K562 (cell line): ENCODE measurements around the gene DAGLA. TPM values are rescaled to one million over a fixed set of nuclear protein-coding genes. Genes with fewer than 3 reads are reported as not detected.

Source experiments
- ATAC-seq: fragments of 200-7000 bp; cut with Tn5 transposase; 3 replicates; pipeline ENCODE4 v1.9.1; 2020; ENCODE audit warnings: moderate library complexity
- BruUV-seq: library from RNA; stranded (reverse); fragments of 400-500 nt; replicated peaks from 2 replicates; lab custom pipeline; 2021; lab: Mats Ljungman, UMichigan
- CTCF ChIA-PET: fragments of 300-600 bp; formaldehyde crosslinking; extraction: SDS; loops from one replicate; lab custom pipeline; 2021; ENCODE audit warnings: low intra/inter-chr PET ratio; lab: Yijun Ruan, JAX
- POLR2A ChIA-PET: fragments of 300-600, 350-650 bp; sonication (Branson Sonifier 250); formaldehyde crosslinking; extraction: SDS; loops from one replicate; lab custom pipeline; 2021; ENCODE audit warnings: antibody characterized with exemption, inconsistent platforms; lab: Yijun Ruan, JAX
- DNase-seq, 4 experiments: peaks; one replicate each; pipeline versions ENCODE4 v3.0.0 to v3.0.0-alpha.2; 2011 to 2018; ENCODE audit warnings: low spot score in 3 of 4, mixed read lengths in 3 of 4; ENCODE audit errors: extremely low read depth in 1 of 4
- FAIRE-seq: peaks from 2 replicates; lab custom pipeline; 2011; peaks lifted over from hg19 to GRCh38; lab: Jason Lieb, UNC
- H2AFZ ChIP-seq: 2 replicates; pipeline ENCODE4 v1.6.0; 2011; ENCODE audit warnings: low read depth, low read length, control low read depth, inconsistent platforms
- H3K27ac ChIP-seq: fragments of 200-600 bp; 3 replicates; pipeline ENCODE4 v1.8.0; 2011; ENCODE audit warnings: low read depth, mild to moderate bottlenecking, control low read depth, inconsistent platforms, low read length, moderate library complexity, mixed read lengths; ENCODE audit errors: extremely low read depth
- H3K27me3 ChIP-seq, 2 experiments: fragments of 300-600 bp in 1 of 2; 2 replicates in 1 of 2; 3 replicates in 1 of 2; pipeline versions ENCODE4 v1.6.0 to v1.8.0; 2011; ENCODE audit warnings: inconsistent platforms in 2 of 2, low read length in 2 of 2, mild to moderate bottlenecking in 1 of 2, mixed read lengths in 1 of 2, moderate library complexity in 1 of 2; ENCODE audit not compliant: control insufficient read depth in 2 of 2, insufficient read depth in 2 of 2
- H3K36me3 ChIP-seq: fragments of 300-600 bp; 3 replicates; pipeline ENCODE4 v1.8.0; 2011; ENCODE audit warnings: mild to moderate bottlenecking, low read length, inconsistent platforms; ENCODE audit not compliant: control insufficient read depth, insufficient read depth
- H3K4me1 ChIP-seq, 2 experiments: fragments of 200-600 bp in 1 of 2; replicated peaks in 1 of 2; 2 replicates in 1 of 2; 3 replicates in 1 of 2; pipeline versions ENCODE4 v1.5.1 to v1.8.0; 2011; ENCODE audit warnings: inconsistent platforms in 2 of 2, low read length in 2 of 2, mild to moderate bottlenecking in 1 of 2, mixed read lengths in 1 of 2, moderate library complexity in 1 of 2; ENCODE audit not compliant: control insufficient read depth in 2 of 2, insufficient read depth in 2 of 2
- H3K4me2 ChIP-seq: 2 replicates; pipeline ENCODE4 v1.6.1; 2011; ENCODE audit warnings: low read length, control low read depth, inconsistent platforms, mixed read lengths; ENCODE audit not compliant: insufficient read depth
- H3K4me3 ChIP-seq: fragments of 200-600 bp; sonication (generic), shearing (Covaris generic); 2 replicates; pipeline ENCODE4 v1.5.1; 2016; ENCODE audit warnings: control low read depth, inconsistent platforms
- H3K79me2 ChIP-seq: fragments of 200-600 bp; 3 replicates; pipeline ENCODE4 v1.8.0; 2011; ENCODE audit warnings: low read length, inconsistent platforms; ENCODE audit not compliant: control insufficient read depth, insufficient read depth
- H3K9ac ChIP-seq, 2 experiments: 2 replicates each; pipeline versions ENCODE4 v1.6.0 to v1.6.1; 2011; ENCODE audit warnings: low read depth in 2 of 2, low read length in 2 of 2, control low read depth in 1 of 2, inconsistent platforms in 1 of 2, mild to moderate bottlenecking in 1 of 2, mixed read lengths in 1 of 2; ENCODE audit not compliant: insufficient read depth in 1 of 2
- H3K9me1 ChIP-seq: one replicate; pipeline ENCODE4 v1.6.0; 2011; ENCODE audit warnings: inconsistent platforms, mild to moderate bottlenecking, low read length, moderate library complexity; ENCODE audit not compliant: control insufficient read depth, insufficient read depth
- H3K9me3 ChIP-seq: replicated peaks from 2 replicates; pipeline ENCODE4 v1.5.1; 2011; ENCODE audit warnings: low read depth, low read length, inconsistent platforms; ENCODE audit not compliant: control insufficient read depth, insufficient read depth
- H4K20me1 ChIP-seq: replicated peaks from 2 replicates; pipeline ENCODE4 v1.6.1; 2011; ENCODE audit warnings: low read length, inconsistent platforms, mixed read lengths; ENCODE audit not compliant: control insufficient read depth, insufficient read depth
- CREM ChIP-seq: IDR thresholded peaks from 2 replicates; pipeline ENCODE4 v1.6.1; 2014; ENCODE audit warnings: antibody characterized with exemption, low read depth
- MED1 ChIP-seq: sonication (generic); formaldehyde crosslinking; IDR thresholded peaks from 2 replicates; pipeline ENCODE4 v1.8.1; 2023; ENCODE audit warnings: missing genetic modification reagents, borderline replicate concordance
- PKNOX1 ChIP-seq: fragments of 450-650 bp; IDR thresholded peaks from 2 replicates; pipeline ENCODE4 v1.6.1; 2016
- PRPF4 ChIP-seq: fragments of 200-400 bp; formaldehyde crosslinking; IDR thresholded peaks from one replicate; pipeline ENCODE4 v1.6.1; 2017; ENCODE audit warnings: low read length, low read depth, mild to moderate bottlenecking; ENCODE audit not compliant: insufficient read depth, poor library complexity, severe bottlenecking
- RBM39 ChIP-seq: fragments of 200-400 bp; formaldehyde crosslinking; optimal IDR thresholded peaks from 2 replicates; pipeline ENCODE3; 2018; ENCODE audit warnings: low read depth, low read length
- ZNF121 ChIP-seq: sonication (generic); formaldehyde crosslinking; conservative IDR thresholded peaks from 2 replicates; pipeline ENCODE4 v1.8.0; 2022; ENCODE audit warnings: missing genetic modification reagents
- ZNF23 ChIP-seq: fragments of 250-450 bp; sonication (Bioruptor Pico); IDR thresholded peaks from 2 replicates; pipeline ENCODE4 v1.4.0; 2020; ENCODE audit warnings: mild to moderate bottlenecking
- ZNF384 ChIP-seq: IDR thresholded peaks from 2 replicates; pipeline ENCODE4 v1.6.1; 2012; ENCODE audit warnings: low read depth, low read length, improper control_type of control experiment
- ZNF586 ChIP-seq: fragments of 450-650 bp; formaldehyde crosslinking; conservative IDR thresholded peaks from 2 replicates; pipeline ENCODE4 v1.4.0; 2020; ENCODE audit warnings: mild to moderate bottlenecking, moderate library complexity
- ZNF589 ChIP-seq: fragments of 200-800 bp; sonication (Bioruptor generic); IDR thresholded peaks from 2 replicates; pipeline ENCODE4 v1.6.1; 2016; ENCODE audit warnings: low read depth, missing genetic modification characterization, missing compliant biosample characterization
- ZSCAN29 ChIP-seq: fragments of 450-650 bp; IDR thresholded peaks from 2 replicates; pipeline ENCODE4 v1.6.1; 2017
- WGBS: fragments of 100-300 bp; shearing (Covaris generic); methylation state at CpG from one replicate; pipeline ENCODE4 v1.1.6; 2016; ENCODE audit warnings: low coverage, mixed read lengths; ENCODE audit not compliant: insufficient coverage; ENCODE audit errors: missing lambda C conversion rate; 5-methylcytosine and 5-hydroxymethylcytosine counted together
- in situ Hi-C: fragments of 300-500 bp; cut with MboI; formaldehyde crosslinking; loops from 4 replicates; pipeline ENCODE4 v1.15.0; 2018; ENCODE audit warnings: inconsistent platforms, mixed read lengths
- intact Hi-C: fragments of 100-400 bp; cut with micrococcal nuclease; formaldehyde crosslinking; loops from 2 replicates; pipeline ENCODE4 v1.14.2; 2022
- polyA plus RNA-seq, 8 experiments: library from polyadenylated mRNA; depleted of rRNA in 4 of 8; stranded (reverse) in 5 of 8; unstranded in 3 of 8; fragments of >200 nt; fragmentation: Nextera tagmentation in 2 of 8; fragmentation: Illumina TruSeq in 1 of 8; extraction: Ambion mirVana in 2 of 8; extraction: Trizol in 1 of 8; gene quantifications; 2 replicates each; pipeline versions ENCODE4 v1.2.1 to v1.2.3, GENCODE V29; 2011 to 2014; ENCODE audit warnings: inconsistent platforms in 1 of 8, missing spikeins in 1 of 8
- total RNA-seq, 7 experiments: library from RNA; depleted of rRNA in 6 of 7; stranded (reverse); fragments of >200 nt in 6 of 7; fragmentation: Illumina TruSeq in 2 of 7; extraction: Trizol in 2 of 7; gene quantifications; 2 replicates each; pipeline versions ENCODE4 v1.2.1 to v1.2.3, GENCODE V29; 2011 to 2021; ENCODE audit warnings: low replicate concordance in 1 of 7
- TF ChIP-seq, protein P1 (sequence below), 3 experiments: IDR thresholded peaks in 2 of 3; conservative IDR thresholded peaks in 1 of 3; 2 replicates each; pipeline ENCODE4 v1.5.1; 2011 to 2012; ENCODE audit warnings: low read length in 3 of 3, mild to moderate bottlenecking in 3 of 3, control low read depth in 2 of 3, improper control_type of control experiment in 1 of 3, inconsistent platforms in 1 of 3, low read depth in 1 of 3, mixed read lengths in 1 of 3, moderate library complexity in 1 of 3; ENCODE audit not compliant: insufficient read depth in 2 of 3
- TF ChIP-seq, protein P2 (sequence below): fragments of 450-650 bp; formaldehyde crosslinking; IDR thresholded peaks from 2 replicates; pipeline ENCODE4 v1.4.0; 2022; ENCODE audit warnings: mild to moderate bottlenecking, moderate library complexity
- TF ChIP-seq, protein P3 (sequence below): fragments of 450-650 bp; formaldehyde crosslinking; conservative IDR thresholded peaks from 2 replicates; pipeline ENCODE4 v1.4.0; 2022; ENCODE audit warnings: mild to moderate bottlenecking, missing genetic modification characterization

DAGLA gene
- total and polyA plus RNA-seq, 9 of the 15 experiments (the other 6 are each of a cell fraction or from before 2014, with no cell fraction given), result 0.03 to 0.16 (median 0.04) TPM; not detected in 4

DNA sequence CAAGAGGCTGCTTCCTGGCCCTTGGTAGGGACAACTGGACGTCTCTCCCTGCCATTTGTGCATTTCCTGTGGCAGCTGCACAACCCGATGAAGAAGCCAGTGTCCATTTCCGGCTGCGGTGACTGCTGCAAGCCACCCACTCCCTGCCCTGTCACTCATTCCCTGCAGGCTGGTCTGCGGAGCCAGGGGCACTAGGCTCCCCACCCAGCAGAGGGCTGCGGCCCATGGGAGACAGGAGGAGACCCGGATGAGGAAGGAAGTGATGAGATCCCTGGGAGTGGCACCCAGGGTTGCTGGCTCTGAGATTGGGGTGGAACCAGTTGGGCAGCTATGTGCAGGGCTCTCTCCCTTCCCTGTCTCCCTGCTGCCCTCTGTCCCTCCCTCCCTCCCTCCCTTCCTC, 62.2 kb downstream of the DAGLA start (continued):
- TF ChIP-seq PKNOX1, result peak; percentile 89

- H3K4me2 ChIP-seq, result no peak overlapping the region; the same call in 1 of the 2 replicates
- in situ Hi-C loops, result no loop called here
- H2AFZ ChIP-seq, result peak overlapping the region; percentile 47; the same call in 1 of the 2 replicates
- H4K20me1 ChIP-seq, result no peaks in the 10 kb centered on the region
- H3K4me1 ChIP-seq, result peaks cover 17 to 76% of the 10 kb centered on the region in 2 experiments
- no peaks in the 10 kb centered on the region for H3K27me3 ChIP-seq
- 27% methylated on average over 34 of the region's 42 CpGs for WGBS
- no peaks in the 10 kb centered on the region for H3K79me2 ChIP-seq
- CTCF ChIA-PET, result no interaction called here
- no peak overlapping the region for H3K4me3 ChIP-seq
- peak overlapping the region in 1 of 2 experiments; percentile 82; a peak in 2 of 4 replicates for H3K9ac ChIP-seq
- intact Hi-C loops, result no loop called here
- DNase-seq, result peak; percentile 42 to 77 (median 60)
- H3K27ac ChIP-seq, result no peak overlapping the region
- H3K9me1 ChIP-seq, result no peaks in the 10 kb centered on the region
- ATAC-seq, result peak; percentile 66
- H3K9me3 ChIP-seq, result no peaks in the 10 kb centered on the region
- H3K36me3 ChIP-seq, result no peaks in the 10 kb centered on the region
- BruUV-seq, result no TSS peak
- POLR2A ChIA-PET, result interaction anchor here (0.6 to 1.7 kb wide), 4 partner anchors 13 to 49 kb away, joined by 3 to 7 read pairs (median 6); partner anchors contain the start of genes FEN1 and TMEM258
- FAIRE-seq, result no peak
- TF ChIP-seq, protein P1, sequence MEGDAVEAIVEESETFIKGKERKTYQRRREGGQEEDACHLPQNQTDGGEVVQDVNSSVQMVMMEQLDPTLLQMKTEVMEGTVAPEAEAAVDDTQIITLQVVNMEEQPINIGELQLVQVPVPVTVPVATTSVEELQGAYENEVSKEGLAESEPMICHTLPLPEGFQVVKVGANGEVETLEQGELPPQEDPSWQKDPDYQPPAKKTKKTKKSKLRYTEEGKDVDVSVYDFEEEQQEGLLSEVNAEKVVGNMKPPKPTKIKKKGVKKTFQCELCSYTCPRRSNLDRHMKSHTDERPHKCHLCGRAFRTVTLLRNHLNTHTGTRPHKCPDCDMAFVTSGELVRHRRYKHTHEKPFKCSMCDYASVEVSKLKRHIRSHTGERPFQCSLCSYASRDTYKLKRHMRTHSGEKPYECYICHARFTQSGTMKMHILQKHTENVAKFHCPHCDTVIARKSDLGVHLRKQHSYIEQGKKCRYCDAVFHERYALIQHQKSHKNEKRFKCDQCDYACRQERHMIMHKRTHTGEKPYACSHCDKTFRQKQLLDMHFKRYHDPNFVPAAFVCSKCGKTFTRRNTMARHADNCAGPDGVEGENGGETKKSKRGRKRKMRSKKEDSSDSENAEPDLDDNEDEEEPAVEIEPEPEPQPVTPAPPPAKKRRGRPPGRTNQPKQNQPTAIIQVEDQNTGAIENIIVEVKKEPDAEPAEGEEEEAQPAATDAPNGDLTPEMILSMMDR (IDR thresholded peaks at IDR 0.05 in 2 of 3, conservative IDR thresholded peaks at IDR 0.05 in 1 of 3; ENCODE audit: insufficient read depth in 2 of 3, low read depth in 1 of 3, low read length in 3 of 3), result peak; percentile 10 to 39 (median 20); a peak in 3 of 6 replicates
- TF ChIP-seq ZNF23, result no peak
- no peak for TF ChIP-seq ZNF384
- TF ChIP-seq ZNF586 (CRISPR knock-in tag), result no peak
- no peak for TF ChIP-seq MED1
- no peak for TF ChIP-seq RBM39
- no peak for TF ChIP-seq ZNF121 (CRISPR knock-in tag)
- no peak for TF ChIP-seq ZSCAN29
- TF ChIP-seq, protein P2, sequence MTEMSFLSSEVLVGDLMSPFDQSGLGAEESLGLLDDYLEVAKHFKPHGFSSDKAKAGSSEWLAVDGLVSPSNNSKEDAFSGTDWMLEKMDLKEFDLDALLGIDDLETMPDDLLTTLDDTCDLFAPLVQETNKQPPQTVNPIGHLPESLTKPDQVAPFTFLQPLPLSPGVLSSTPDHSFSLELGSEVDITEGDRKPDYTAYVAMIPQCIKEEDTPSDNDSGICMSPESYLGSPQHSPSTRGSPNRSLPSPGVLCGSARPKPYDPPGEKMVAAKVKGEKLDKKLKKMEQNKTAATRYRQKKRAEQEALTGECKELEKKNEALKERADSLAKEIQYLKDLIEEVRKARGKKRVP (CRISPR knock-in tag), result no peak
- no peak for TF ChIP-seq ZNF589 (CRISPR knock-in tag)
- TF ChIP-seq, protein P3, sequence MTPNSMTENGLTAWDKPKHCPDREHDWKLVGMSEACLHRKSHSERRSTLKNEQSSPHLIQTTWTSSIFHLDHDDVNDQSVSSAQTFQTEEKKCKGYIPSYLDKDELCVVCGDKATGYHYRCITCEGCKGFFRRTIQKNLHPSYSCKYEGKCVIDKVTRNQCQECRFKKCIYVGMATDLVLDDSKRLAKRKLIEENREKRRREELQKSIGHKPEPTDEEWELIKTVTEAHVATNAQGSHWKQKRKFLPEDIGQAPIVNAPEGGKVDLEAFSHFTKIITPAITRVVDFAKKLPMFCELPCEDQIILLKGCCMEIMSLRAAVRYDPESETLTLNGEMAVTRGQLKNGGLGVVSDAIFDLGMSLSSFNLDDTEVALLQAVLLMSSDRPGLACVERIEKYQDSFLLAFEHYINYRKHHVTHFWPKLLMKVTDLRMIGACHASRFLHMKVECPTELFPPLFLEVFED (CRISPR knock-in tag), result no peak
- no peak for TF ChIP-seq PRPF4
- peak; percentile 48; the same call in 1 of the 2 replicates for TF ChIP-seq CREM
Observed at GRCh38 chr11:61743486-61744095, 63.4 kb downstream of the DAGLA start.
